Breast epithelium (tissue), 4 donors: Measurements from ENCODE around the gene DNAH8. TPM values are rescaled to one million over a fixed set of nuclear protein-coding genes. Genes with fewer than 3 reads are reported as not detected.

ENCODE experiments used
- DNase-seq, 2 donors: peaks; one replicate each; pipeline ENCODE4 v3.0.0-alpha.2; 2019; ENCODE audit warnings: low spot score in 2 of 2
- H3K27ac ChIP-seq, 2 donors: fragments of 200-600 bp; sonication (generic) in 1 of 2; one replicate each; pipeline ENCODE4 v1.5.1; 2016 to 2019; ENCODE audit warnings: mild to moderate bottlenecking in 1 of 2
- H3K27me3 ChIP-seq, 2 donors: fragments of 200-600 bp; sonication (generic) in 1 of 2; one replicate each; pipeline versions ENCODE4 v1.5.1 to v1.6.0; 2017 to 2019; ENCODE audit warnings: control low read depth in 1 of 2, mild to moderate bottlenecking in 1 of 2
- H3K36me3 ChIP-seq: fragments of 200-600 bp; one replicate; pipeline ENCODE4 v1.5.1; 2019
- H3K4me1 ChIP-seq, 2 donors: fragments of 200-600 bp; sonication (generic); one replicate each; pipeline ENCODE4 v1.5.1; 2016 to 2019; ENCODE audit warnings: control low read depth in 1 of 2
- H3K4me3 ChIP-seq, 3 donors: fragments of 200-600 bp; sonication (generic); 1 replicate in 2 of 3; 2 replicates in 1 of 3; pipeline ENCODE4 v1.5.1; 2016 to 2019; ENCODE audit warnings: mild to moderate bottlenecking in 3 of 3, moderate library complexity in 2 of 3
- H3K9me3 ChIP-seq, 2 donors: fragments of 200-600 bp; sonication (generic) in 1 of 2; one replicate each; pipeline ENCODE4 v1.5.1; 2016 to 2019; ENCODE audit warnings: control low read depth in 1 of 2
- POLR2A ChIP-seq: fragments of 450-650 bp; IDR thresholded peaks from one replicate; pipeline ENCODE4 v1.6.1; 2016; ENCODE audit warnings: antibody characterized with exemption, mild to moderate bottlenecking, moderate library complexity
- POLR2AphosphoS5 ChIP-seq, 3 donors: sonication (generic); formaldehyde crosslinking; IDR thresholded peaks; one replicate each; pipeline ENCODE4 v1.6.1; 2017; ENCODE audit warnings: antibody characterized with exemption in 3 of 3
- intact Hi-C: fragments of 100-400 bp; cut with DNase I; formaldehyde crosslinking; loops from one replicate; pipeline ENCODE4 v1.15.1; 2023; ENCODE audit warnings: low total_unique reads
- total RNA-seq, 3 donors: library from RNA; depleted of rRNA; stranded (reverse); fragments of >200 nt; gene quantifications; one replicate each; pipeline ENCODE4 v1.1.0, GENCODE V29; 2016
- TF ChIP-seq, protein P1 (sequence below), 3 donors: fragments of 450-650 bp; IDR thresholded peaks; one replicate each; pipeline ENCODE4 v1.5.1; 2016 to 2017; ENCODE audit warnings: antibody characterized with exemption in 3 of 3, mild to moderate bottlenecking in 3 of 3, moderate library complexity in 3 of 3

Gene DNAH8
- total RNA-seq, 3 donors from 2014 or later: under 0.01 TPM; not detected in 1

DNA sequence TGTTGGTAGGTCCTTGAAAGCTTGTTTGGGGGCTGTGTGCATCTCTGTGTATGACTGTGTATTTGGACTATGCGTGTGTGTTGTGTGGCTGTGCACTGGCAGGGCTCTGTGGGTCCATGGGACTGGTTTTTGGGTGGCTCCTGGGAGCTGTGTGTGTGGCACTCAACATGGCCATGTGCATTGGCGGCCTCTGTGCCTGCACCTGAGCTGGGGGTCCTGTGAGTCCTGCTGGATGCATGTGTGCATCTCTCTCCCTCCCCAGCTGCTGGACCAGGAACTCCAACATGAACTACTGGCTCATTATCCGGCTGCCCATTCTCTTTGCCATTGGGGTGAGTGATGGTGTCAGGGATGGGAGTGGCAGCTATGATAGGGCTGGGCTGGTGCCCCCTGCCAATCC lies 363.6 kb downstream of the DNAH8 start:
- TF ChIP-seq POLR2AphosphoS5 (IDR thresholded peaks at IDR 0.05): no peak
- no peak for TF ChIP-seq POLR2A
- TF ChIP-seq, protein P1, sequence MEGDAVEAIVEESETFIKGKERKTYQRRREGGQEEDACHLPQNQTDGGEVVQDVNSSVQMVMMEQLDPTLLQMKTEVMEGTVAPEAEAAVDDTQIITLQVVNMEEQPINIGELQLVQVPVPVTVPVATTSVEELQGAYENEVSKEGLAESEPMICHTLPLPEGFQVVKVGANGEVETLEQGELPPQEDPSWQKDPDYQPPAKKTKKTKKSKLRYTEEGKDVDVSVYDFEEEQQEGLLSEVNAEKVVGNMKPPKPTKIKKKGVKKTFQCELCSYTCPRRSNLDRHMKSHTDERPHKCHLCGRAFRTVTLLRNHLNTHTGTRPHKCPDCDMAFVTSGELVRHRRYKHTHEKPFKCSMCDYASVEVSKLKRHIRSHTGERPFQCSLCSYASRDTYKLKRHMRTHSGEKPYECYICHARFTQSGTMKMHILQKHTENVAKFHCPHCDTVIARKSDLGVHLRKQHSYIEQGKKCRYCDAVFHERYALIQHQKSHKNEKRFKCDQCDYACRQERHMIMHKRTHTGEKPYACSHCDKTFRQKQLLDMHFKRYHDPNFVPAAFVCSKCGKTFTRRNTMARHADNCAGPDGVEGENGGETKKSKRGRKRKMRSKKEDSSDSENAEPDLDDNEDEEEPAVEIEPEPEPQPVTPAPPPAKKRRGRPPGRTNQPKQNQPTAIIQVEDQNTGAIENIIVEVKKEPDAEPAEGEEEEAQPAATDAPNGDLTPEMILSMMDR (IDR thresholded peaks at IDR 0.05): no peak
- Histone ChIP-seq H3K4me3 (no peak overlapping the region), H3K4me1 (no peaks in the 10 kb centered on the region), H3K27ac (no peak overlapping the region), H3K27me3 (no peaks in the 10 kb centered on the region), H3K9me3 (no peaks in the 10 kb centered on the region), H3K36me3 (no peaks in the 10 kb centered on the region)
- DNase-seq: no peak
- intact Hi-C loops: no loop called here

DNA sequence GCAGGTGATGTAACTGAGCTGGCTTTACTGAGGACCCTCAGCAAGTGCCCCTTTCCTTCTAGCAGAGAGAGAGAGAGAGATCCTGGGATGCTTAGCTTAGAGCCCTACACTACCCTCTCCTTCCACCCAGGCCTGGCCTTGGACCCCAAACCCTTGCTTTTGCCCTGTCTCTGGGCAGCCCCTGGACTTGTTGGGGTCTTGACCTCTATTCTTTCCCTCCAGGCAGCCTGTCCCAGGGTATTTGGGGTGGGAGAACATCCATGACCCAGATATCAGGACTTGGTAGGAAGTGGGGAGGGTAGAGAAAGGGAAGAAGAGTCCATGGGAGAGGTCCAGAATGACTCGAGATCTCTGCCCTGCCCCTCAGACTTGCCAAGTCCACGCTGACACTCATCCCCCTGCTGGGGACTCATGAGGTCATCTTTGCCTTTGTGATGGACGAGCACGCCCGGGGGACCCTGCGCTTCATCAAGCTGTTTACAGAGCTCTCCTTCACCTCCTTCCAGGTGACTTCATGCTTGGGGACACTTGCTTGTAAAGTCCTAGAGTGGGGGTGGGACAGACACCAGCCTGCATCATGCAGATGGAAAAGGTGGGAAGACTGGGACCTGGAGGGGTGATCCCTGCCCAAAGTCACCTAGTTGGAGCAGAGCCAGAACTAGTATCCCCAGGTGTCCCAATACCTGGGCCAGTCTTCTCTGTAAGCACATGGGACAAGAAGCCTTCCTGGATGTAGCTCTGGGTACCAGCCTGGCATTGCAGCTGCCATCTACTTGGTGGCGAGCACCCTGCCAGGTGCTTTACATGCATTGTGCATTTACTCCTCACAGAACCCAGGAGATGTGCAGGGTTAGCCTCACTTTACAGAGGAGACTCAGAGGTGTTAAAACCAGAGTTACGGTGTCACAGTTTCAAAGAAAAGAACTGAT lies 364.4 kb downstream of the DNAH8 start:
- Histone ChIP-seq H3K27me3 (no peaks in the 10 kb centered on the region), H3K27ac (no peak overlapping the region), H3K4me3 (no peak overlapping the region), H3K4me1 (no peaks in the 10 kb centered on the region), H3K36me3 (no peaks in the 10 kb centered on the region), H3K9me3 (no peaks in the 10 kb centered on the region)
- intact Hi-C loops: no loop called here
- DNase-seq: no peak
- TF ChIP-seq, protein P1 (IDR thresholded peaks at IDR 0.05): no peak
- TF ChIP-seq POLR2A (no peak), POLR2AphosphoS5 (IDR thresholded peaks at IDR 0.05) (no peak)

Other genes starting within 250 kb of the DNAH8 start
- gene BTBD9, start 75.4 kb upstream of the DNAH8 start, total RNA-seq: 10 to 100 TPM; 12.8 to 25.5 (median 19.0) TPM
- 100 to 1,000 TPM in 1 of 3 donors, 10 to 100 TPM in 2; 59.0 to 113 (median 79.3) TPM for gene GLO1, start 12.2 kb upstream of the DNAH8 start, total RNA-seq